ENCODE measurements around the gene C15orf40.
"Not testable (repeated sequence)": the region's sequence is repeated elsewhere in the genome, so short reads cannot be mapped to it uniquely, and the experiment has no call there.

Gene C15orf40

DNA sequence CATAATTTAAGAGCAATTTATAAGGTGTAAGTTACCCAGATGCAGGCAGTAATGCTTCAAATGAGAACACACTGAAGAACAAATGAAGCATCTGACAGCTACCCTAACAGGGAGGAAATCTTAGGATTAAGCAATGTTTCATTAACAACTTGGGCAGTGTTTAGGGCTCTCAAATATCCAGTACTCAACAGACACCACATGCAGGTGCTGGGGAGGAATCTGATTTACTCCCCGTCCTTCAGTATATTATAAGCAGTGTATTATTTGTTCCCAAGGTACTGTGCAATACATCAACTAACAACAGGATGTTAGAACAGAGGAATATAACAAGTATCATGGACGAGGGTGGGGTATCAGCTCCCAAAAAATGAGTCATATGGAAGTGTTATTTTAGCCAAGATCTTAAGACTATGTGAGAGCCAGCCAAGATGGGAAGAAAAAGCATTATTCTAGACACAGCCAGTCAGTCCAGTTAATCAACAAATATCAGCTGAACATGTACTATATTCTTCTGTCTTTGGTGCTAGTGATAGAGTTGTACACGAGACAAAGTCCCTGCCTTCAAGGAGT is 35.2 kb upstream of the C15orf40 start:
- Histone ChIP-seq H3K4me1 (ENCODE audit: low read length) (no peaks in the 10 kb centered on the region), H3K9ac (ENCODE audit: low read length) (no peak overlapping the region), H4K20me1 (ENCODE audit: insufficient read depth, low read length) (peaks cover 29% of the 10 kb centered on the region), H3K4me3 (ENCODE audit: low read length) (no peak overlapping the region), H3K79me2 (ENCODE audit: low read length) (peaks cover 82% of the 10 kb centered on the region), H3K36me3 (replicated peaks; ENCODE audit: low read depth, low read length) (peaks cover 60% of the 10 kb centered on the region), H2AFZ (ENCODE audit: low read depth, low read length) (no peak overlapping the region), H3K9me3 (ENCODE audit: insufficient read depth, low read length) (no peaks in the 10 kb centered on the region), H3K27ac (ENCODE audit: low read length) (no peak overlapping the region), H3K4me2 (ENCODE audit: low read length) (no peak overlapping the region), H3K27me3 (ENCODE audit: low read depth, low read length) (no peaks in the 10 kb centered on the region)
- TF ChIP-seq, protein P1, sequence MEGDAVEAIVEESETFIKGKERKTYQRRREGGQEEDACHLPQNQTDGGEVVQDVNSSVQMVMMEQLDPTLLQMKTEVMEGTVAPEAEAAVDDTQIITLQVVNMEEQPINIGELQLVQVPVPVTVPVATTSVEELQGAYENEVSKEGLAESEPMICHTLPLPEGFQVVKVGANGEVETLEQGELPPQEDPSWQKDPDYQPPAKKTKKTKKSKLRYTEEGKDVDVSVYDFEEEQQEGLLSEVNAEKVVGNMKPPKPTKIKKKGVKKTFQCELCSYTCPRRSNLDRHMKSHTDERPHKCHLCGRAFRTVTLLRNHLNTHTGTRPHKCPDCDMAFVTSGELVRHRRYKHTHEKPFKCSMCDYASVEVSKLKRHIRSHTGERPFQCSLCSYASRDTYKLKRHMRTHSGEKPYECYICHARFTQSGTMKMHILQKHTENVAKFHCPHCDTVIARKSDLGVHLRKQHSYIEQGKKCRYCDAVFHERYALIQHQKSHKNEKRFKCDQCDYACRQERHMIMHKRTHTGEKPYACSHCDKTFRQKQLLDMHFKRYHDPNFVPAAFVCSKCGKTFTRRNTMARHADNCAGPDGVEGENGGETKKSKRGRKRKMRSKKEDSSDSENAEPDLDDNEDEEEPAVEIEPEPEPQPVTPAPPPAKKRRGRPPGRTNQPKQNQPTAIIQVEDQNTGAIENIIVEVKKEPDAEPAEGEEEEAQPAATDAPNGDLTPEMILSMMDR (IDR thresholded peaks at IDR 0.05; ENCODE audit: low read depth, low read length) = no peak
- no peak for TF ChIP-seq EZH2phosphoT487 (IDR thresholded peaks at IDR 0.05; ENCODE audit: low read depth)

DNA sequence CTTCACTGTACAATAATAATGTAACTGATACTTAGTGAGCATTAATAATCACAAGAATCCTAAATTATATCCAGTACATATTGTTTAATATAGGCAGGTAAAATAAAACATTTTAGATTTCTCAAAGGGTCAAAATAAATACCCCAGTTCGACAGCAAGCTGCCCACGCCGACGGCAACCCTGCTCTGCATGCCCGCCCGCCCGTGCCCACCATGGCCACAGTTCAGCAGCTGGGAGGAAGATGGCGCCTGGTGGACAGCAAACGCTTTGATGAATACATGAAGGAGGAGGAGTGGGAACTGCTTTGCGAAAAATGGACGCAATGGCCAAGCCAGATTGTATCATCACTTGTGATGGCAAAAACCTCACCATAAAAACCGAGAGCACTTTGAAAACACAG is 32.7 kb upstream of the C15orf40 start:
- Histone ChIP-seq H3K9me3 (ENCODE audit: insufficient read depth, low read length) (no peaks in the 10 kb centered on the region), H3K9ac (ENCODE audit: low read length) (no peak overlapping the region), H3K27me3 (ENCODE audit: low read depth, low read length) (no peaks in the 10 kb centered on the region), H3K36me3 (replicated peaks; ENCODE audit: low read depth, low read length) (peaks cover 59% of the 10 kb centered on the region), H3K4me3 (ENCODE audit: low read length) (no peak overlapping the region), H3K79me2 (ENCODE audit: low read length) (peaks cover 87% of the 10 kb centered on the region), H3K4me1 (ENCODE audit: low read length) (no peaks in the 10 kb centered on the region), H3K4me2 (ENCODE audit: low read length) (no peak overlapping the region), H4K20me1 (ENCODE audit: insufficient read depth, low read length) (peaks cover 26% of the 10 kb centered on the region), H2AFZ (ENCODE audit: low read depth, low read length) (no peak overlapping the region), H3K27ac (ENCODE audit: low read length) (no peak overlapping the region)
- TF ChIP-seq EZH2phosphoT487 (IDR thresholded peaks at IDR 0.05; ENCODE audit: low read depth) = no peak
- TF ChIP-seq, protein P1 (IDR thresholded peaks at IDR 0.05; ENCODE audit: low read depth, low read length) = no peak

DNA sequence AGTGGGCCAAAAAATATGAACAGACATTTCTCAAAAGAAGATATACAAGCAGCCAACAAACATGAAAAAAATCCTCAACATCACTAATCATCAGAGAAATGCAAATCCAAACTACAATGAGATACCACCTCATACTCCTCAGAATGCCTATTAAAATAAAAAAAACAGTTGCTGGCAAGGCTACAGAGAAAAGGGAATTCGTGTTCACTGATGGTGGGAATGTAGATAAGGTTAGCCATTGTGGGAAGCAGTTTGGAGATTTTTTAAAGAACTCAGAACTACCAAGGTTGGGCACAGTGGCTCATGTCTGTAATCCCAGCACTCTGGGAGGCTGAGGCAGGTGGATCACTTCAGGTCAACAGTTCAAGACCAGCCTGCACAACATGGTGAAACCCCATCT is 27.8 kb upstream of the C15orf40 start:
- Histone ChIP-seq H3K4me3 (ENCODE audit: low read length) (no peak overlapping the region), H3K27ac (ENCODE audit: low read length) (no peak overlapping the region), H3K36me3 (replicated peaks; ENCODE audit: low read depth, low read length) (peaks cover 39% of the 10 kb centered on the region), H2AFZ (ENCODE audit: low read depth, low read length) (no peak overlapping the region), H3K4me2 (ENCODE audit: low read length) (no peak overlapping the region), H3K9me3 (ENCODE audit: insufficient read depth, low read length) (no peaks in the 10 kb centered on the region), H3K4me1 (ENCODE audit: low read length) (no peaks in the 10 kb centered on the region), H3K79me2 (ENCODE audit: low read length) (peaks cover 90% of the 10 kb centered on the region), H3K9ac (ENCODE audit: low read length) (no peak overlapping the region), H4K20me1 (ENCODE audit: insufficient read depth, low read length) (peaks cover 26% of the 10 kb centered on the region), H3K27me3 (ENCODE audit: low read depth, low read length) (no peaks in the 10 kb centered on the region)
- TF ChIP-seq EZH2phosphoT487 (IDR thresholded peaks at IDR 0.05; ENCODE audit: low read depth) = no peak
- TF ChIP-seq, protein P1 (IDR thresholded peaks at IDR 0.05; ENCODE audit: low read depth, low read length) = no peak

DNA sequence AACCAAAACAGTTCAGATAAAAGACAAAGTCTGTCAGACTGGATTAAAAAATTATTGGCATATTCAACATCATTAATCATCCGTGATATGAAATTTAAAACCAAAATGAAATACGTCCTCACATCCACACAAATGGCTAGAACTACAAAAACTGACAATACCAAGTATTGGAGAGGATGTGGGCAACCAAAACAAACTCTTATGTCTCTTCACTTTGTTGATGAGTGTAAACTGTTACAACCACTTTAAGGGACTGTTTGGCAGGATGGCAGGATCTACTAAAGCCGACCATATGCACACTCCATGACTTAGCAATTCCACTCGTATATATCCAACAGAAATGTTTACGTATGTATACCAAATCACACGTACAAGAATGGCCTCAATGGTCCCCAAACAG is 24.8 kb upstream of the C15orf40 start:
- Histone ChIP-seq H3K4me1 (ENCODE audit: low read length) (no peaks in the 10 kb centered on the region), H3K9ac (ENCODE audit: low read length) (no peak overlapping the region), H2AFZ (ENCODE audit: low read depth, low read length) (no peak overlapping the region), H4K20me1 (ENCODE audit: insufficient read depth, low read length) (peaks cover 26% of the 10 kb centered on the region), H3K79me2 (ENCODE audit: low read length) (peaks cover 97% of the 10 kb centered on the region), H3K9me3 (ENCODE audit: insufficient read depth, low read length) (no peaks in the 10 kb centered on the region), H3K4me2 (ENCODE audit: low read length) (no peak overlapping the region), H3K27ac (ENCODE audit: low read length) (no peak overlapping the region), H3K36me3 (replicated peaks; ENCODE audit: low read depth, low read length) (peaks cover 31% of the 10 kb centered on the region), H3K27me3 (ENCODE audit: low read depth, low read length) (no peaks in the 10 kb centered on the region), H3K4me3 (ENCODE audit: low read length) (no peak overlapping the region)
- TF ChIP-seq, protein P1 (IDR thresholded peaks at IDR 0.05; ENCODE audit: low read depth, low read length) = no peak
- TF ChIP-seq EZH2phosphoT487 (IDR thresholded peaks at IDR 0.05; ENCODE audit: low read depth) = no peak

DNA sequence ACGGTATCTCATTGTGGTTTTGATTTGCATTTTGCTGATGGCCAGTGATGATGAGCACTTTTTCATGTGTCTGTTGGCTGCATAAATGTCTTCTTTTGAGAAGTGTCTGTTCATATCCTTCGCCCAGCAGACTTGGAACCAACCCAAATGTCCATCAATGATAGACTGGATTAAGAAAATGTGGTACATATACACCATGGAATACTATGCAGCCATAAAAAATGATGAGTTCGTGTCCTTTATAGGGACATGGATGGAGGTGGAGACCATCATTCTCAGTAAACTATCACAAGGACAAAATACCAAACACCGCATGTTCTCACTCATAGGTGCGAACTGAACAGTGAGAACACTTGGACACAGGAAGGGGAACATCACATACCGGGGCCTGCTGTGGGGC is 19.8 kb upstream of the C15orf40 start:
- not testable (repeated sequence) for H3K9me3 ChIP-seq (ENCODE audit: insufficient read depth, low read length); H3K27ac ChIP-seq (ENCODE audit: low read length); H3K27me3 ChIP-seq (ENCODE audit: low read depth, low read length); H3K4me3 ChIP-seq (ENCODE audit: low read length); H3K4me1 ChIP-seq (ENCODE audit: low read length); H2AFZ ChIP-seq (ENCODE audit: low read depth, low read length); H3K4me2 ChIP-seq (ENCODE audit: low read length); H4K20me1 ChIP-seq (ENCODE audit: insufficient read depth, low read length); H3K9ac ChIP-seq (ENCODE audit: low read length)
- Histone ChIP-seq H3K79me2 (ENCODE audit: low read length) (peaks cover 81% of the 10 kb centered on the region), H3K36me3 (replicated peaks; ENCODE audit: low read depth, low read length) (peaks cover 42% of the 10 kb centered on the region)
